HG03378 (cell line): Measurements from ENCODE around the gene MUC12.
"Not testable (repeated sequence)": the region's sequence is repeated elsewhere in the genome, so short reads cannot be mapped to it uniquely, and the experiment has no call there.

Source experiments
- ATAC-seq: cut with Tn5 transposase; IDR thresholded peaks from one replicate; pipeline ENCODE4 v1.9.1; 2021; ENCODE audit warnings: mild to moderate bottlenecking, moderate library complexity; ENCODE audit not compliant: unreplicated experiment

The MUC12 gene

DNA sequence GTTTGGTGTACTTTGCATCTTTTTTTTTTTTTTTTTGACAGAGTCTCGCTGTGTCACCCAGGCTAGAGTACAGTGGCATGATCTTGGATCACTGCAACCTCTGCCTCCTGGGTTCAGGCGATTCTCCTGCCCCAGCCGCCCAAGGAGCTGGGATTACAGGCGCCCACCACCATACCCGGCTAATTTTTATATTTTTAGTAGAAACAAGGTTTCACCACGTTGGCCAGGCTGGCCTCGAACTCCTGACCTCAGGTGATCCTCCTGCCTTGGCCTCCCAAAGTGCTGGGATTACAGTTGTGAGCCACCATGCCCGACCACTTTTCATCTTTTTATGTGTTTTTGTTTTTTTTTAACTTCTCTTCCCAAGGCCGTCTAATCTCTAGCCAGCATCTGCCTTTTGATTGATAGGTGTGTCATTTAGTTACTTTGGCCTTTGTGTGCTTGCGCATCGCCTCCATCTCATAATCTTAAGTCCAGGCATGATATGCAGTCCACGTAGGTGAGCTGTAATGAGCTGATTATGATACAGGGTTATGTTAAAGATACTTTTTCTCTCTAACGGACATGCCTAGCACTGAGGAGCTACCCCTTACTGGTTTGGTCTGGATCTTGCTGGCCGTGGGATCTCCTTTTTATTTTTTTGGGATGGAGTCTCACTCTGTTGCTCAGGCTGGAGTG is 15.0 kb downstream of the MUC12 start:
- not testable (repeated sequence) for ATAC-seq

- ATAC-seq: not testable (repeated sequence)
Observed at GRCh38 chr7:100985033-100985797, 15.8 kb downstream of the MUC12 start.

DNA sequence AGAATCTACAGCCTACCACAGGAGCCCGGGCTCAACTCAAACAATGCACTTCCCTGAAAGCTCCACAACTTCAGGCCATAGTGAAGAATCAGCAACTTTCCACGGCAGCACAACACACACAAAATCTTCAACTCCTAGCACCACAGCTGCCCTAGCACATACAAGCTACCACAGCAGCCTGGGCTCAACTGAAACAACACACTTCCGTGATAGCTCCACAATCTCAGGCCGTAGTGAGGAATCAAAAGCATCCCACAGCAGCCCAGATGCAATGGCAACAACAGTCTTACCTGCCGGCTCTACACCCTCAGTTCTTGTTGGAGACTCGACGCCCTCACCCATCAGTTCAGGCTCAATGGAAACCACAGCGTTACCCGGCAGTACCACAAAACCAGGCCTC is 22.3 kb downstream of the MUC12 start:
- ATAC-seq: no peak

- not testable (repeated sequence) for ATAC-seq
Observed at GRCh38 chr7:100992280-100992679, 22.9 kb downstream of the MUC12 start.

GRCh38 chr7:100994671-100995070 is 25.3 kb downstream of the MUC12 start:
- ATAC-seq: not testable (repeated sequence)

DNA sequence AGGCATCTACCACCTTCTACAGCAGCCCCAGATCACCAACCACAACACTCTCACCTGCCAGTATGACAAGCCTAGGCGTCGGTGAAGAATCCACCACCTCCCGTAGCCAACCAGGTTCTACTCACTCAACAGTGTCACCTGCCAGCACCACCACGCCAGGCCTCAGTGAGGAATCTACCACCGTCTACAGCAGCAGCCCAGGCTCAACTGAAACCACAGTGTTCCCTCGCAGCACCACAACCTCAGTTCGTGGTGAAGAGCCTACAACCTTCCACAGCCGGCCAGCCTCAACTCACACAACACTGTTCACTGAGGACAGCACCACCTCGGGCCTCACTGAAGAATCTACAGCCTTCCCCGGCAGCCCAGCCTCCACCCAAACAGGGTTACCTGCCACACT is 29.2 kb downstream of the MUC12 start:
- not testable (repeated sequence) for ATAC-seq

- ATAC-seq: not testable (repeated sequence)
Observed at GRCh38 chr7:100999334-100999733, 30.0 kb downstream of the MUC12 start.

DNA sequence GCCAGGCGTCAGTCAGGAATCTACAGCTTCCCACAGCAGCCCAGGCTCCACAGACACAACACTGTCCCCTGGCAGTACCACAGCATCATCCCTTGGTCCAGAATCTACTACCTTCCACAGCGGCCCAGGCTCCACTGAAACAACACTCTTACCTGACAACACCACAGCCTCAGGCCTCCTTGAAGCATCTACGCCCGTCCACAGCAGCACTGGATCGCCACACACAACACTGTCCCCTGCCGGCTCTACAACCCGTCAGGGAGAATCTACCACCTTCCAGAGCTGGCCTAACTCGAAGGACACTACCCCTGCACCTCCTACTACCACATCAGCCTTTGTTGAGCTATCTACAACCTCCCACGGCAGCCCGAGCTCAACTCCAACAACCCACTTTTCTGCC is 30.7 kb downstream of the MUC12 start:
- not testable (repeated sequence) for ATAC-seq

DNA sequence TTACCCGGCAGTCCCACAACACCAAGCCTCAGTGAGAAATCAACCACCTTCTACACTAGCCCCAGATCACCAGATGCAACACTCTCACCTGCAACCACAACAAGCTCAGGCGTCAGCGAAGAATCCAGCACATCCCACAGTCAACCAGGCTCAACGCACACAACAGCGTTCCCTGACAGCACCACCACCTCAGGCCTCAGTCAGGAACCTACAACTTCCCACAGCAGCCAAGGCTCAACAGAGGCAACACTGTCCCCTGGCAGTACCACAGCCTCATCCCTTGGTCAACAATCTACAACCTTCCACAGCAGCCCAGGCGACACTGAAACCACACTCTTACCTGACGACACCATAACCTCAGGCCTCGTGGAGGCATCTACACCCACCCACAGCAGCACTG is 33.0 kb downstream of the MUC12 start:
- ATAC-seq: not testable (repeated sequence)

DNA sequence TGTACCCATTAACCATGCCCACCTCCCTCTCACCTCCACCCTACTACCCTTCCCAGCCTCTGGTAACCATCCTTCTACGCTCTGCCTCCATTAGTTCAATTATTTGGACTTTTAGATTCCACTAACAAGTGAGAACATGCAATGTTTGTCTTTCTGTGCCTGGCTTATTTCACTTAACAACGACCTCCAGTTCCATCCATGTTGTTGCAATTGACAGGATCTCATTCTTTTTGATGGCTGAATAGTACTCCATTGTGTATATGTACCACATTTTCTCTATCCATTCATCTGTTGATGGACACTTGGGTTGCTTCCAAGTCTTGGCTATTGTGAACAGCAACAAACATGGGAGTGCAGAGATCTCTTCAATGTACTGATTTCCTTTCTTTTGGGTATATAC is 38.0 kb downstream of the MUC12 start:
- not testable (repeated sequence) for ATAC-seq

DNA sequence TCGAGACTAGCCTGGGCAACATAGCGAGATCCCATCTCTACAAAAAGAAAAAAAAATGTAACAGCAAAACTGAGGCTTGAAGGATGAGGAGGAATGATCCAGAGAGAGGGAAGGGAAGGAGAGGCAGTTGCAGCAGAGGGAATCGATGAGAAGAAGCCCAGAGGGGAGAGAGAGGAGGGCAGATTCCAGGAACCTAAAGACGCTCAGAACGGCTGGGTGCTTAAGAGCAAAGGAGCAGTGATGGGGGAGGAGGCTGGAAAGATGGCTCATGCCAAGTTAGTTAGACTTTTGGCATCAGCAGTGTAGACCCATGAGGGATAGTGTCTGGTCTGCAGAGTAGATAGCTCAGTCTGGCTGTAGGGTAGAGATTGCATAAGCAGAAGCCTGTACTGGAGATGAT is 40.3 kb downstream of the MUC12 start:
- ATAC-seq: no peak

GRCh38 chr7:101012931-101013330 is 43.6 kb downstream of the MUC12 start:
- ATAC-seq: no peak

- no peak for ATAC-seq
Observed at GRCh38 chr7:101015626-101016025, 46.3 kb downstream of the MUC12 start.

DNA sequence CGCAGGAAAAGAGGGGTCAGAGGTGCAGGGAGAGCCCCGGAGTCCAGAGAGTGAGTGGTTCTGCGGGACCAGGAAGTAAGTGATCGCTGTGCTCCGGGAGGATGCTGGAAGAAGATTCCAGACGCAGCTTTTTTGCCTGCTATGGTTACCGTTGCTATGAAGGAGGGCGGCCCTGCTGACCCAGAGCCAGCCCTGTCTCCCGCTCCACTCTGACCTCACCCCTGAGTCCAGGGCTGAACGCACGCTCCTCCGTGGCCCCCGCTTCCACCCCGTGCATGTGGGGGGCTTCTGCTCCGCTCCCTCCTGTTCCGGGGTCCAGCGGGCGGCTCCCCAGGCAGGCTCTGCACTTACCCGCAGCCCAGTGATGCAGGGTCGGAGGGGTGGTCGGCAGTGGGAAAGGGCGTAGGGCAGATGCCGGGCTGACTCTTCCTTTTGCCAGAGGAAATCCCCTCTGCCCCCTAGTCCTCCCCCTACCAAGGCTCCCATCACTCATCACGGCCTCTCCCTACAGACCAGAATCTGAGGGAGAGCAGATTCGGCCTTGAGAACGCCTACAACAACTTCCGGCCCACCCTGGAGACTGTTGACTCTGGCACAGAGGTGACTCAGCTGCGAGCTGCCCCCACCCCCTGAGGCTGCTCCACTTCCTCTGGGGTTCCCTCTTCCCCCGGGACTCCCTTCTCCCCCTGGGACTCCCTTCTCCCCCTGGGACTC is 47.9 kb downstream of the MUC12 start:
- ATAC-seq: no peak

DNA sequence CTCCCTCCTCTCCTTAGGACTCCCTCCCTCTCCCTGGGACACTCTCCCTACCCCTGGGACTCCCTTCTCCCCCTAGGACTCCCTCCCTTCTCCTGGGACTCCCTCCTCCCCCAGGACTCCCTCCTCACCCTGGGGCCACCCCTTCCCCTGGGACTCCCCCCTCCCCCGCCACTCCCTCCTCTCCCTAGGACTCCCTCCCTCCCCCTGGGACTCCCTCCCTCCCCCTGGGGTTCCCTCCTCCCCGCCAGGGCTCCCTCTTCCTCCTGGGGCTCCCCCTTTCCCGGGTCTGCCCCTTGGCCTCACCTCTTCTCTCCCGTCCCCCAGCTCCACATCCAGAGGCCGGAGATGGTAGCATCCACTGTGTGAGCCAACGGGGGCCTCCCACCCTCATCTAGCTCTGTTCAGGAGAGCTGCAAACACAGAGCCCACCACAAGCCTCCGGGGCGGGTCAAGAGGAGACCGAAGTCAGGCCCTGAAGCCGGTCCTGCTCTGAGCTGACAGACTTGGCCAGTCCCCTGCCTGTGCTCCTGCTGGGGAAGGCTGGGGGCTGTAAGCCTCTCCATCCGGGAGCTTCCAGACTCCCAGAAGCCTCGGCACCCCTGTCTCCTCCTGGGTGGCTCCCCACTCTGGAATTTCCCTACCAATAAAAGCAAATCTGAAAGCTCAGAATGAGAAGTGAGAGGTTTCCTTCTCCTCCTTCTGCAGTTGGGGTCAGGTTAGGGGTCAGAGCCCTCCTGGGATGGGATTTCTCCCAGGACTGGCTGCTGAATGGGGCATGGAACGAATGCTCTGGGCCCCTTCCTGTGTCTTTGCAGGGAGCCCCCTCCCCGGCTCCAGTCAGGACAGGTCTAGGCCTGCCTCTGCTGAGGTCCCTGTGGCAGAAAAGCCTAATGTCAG is 49.2 kb downstream of the MUC12 start:
- no peak for ATAC-seq

- no peak for ATAC-seq
Observed at GRCh38 chr7:101020444-101020843, 51.1 kb downstream of the MUC12 start.

DNA sequence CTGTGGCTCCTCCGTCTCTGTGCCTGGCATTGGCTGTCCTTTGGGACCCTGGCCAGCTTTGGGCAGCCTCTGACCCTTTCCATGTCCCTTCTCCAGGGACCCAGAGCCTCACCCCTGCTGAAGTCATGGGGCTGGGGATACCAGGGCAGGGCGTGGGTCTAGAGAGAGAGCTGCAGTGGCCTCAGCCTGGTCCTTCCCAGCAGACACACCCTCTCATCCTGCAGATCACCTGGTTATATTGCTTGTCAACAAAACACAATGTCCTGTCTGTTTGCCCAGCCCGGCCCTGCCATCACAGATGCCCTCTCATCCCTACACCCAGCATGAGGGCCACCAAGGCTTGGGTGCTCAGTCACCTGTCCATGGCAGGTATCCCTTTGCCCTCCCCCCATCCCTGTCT is 52.3 kb downstream of the MUC12 start:
- ATAC-seq: no peak

DNA sequence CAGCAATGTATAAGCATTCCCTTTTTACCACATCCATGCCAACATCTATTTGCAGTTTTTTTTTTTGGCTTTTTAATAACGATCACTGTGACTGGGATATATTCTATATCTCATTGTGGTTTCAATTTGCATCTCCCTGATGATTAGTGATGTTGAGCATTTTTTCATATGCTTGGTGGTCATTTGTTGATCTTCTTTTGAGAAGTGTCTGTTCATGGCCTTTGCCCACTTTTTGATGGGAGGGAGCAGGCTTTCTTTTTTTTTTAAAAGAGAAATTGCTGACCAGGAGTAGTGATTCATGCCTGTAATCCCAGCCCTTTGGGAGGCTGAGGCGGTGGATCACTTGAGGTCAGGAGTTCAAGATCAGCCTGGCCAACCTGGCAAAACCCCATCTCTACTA is 54.5 kb downstream of the MUC12 start:
- no peak for ATAC-seq

- no peak for ATAC-seq
Observed at GRCh38 chr7:101031082-101031481, 61.7 kb downstream of the MUC12 start.

GRCh38 chr7:101035941-101036340 is 66.6 kb downstream of the MUC12 start:
- no peak for ATAC-seq

GRCh38 chr7:101041283-101041682 is 71.9 kb downstream of the MUC12 start:
- not testable (repeated sequence) for ATAC-seq
